Activated CD4-positive, alpha-beta memory T cell treated with anti-CD3 and anti-CD28 coated beads, Interleukin-2, amount 10 ng/mL, durations not matched to agents 7 days and 5 days (primary cell): ENCODE measurements around the gene AMDHD2. TPM values are rescaled to one million over a fixed set of nuclear protein-coding genes. Genes with fewer than 3 reads are reported as not detected.
A peak's percentile ranks its signal among the peaks of the same experiment; 100 is the strongest.
"Not testable (repeated sequence)": the region's sequence is repeated elsewhere in the genome, so short reads cannot be mapped to it uniquely, and the experiment has no call there.

Experiments used
- CTCF ChIA-PET: fragments of 350-600 bp; sonication (Branson Sonifier 250); formaldehyde crosslinking; loops from one replicate; lab custom pipeline; 2021; ENCODE audit warnings: antibody characterized with exemption, inconsistent platforms; lab: Charles Lee
- POLR2A ChIA-PET: fragments of 350-600 bp; sonication (Branson Sonifier 250); formaldehyde crosslinking; loops from one replicate; lab custom pipeline; 2021; ENCODE audit warnings: antibody characterized with exemption; lab: Charles Lee
- DNase-seq: peaks from one replicate; pipeline ENCODE4 v3.0.0-alpha.2; 2020
- H3K27ac Mint-ChIP-seq: one replicate; pipeline ENCODE4 v1.8.0; 2021; ENCODE audit warnings: mild to moderate bottlenecking, mixed read lengths
- H3K27me3 Mint-ChIP-seq: one replicate; pipeline ENCODE4 v1.8.0; 2021; ENCODE audit warnings: mixed read lengths
- H3K36me3 Mint-ChIP-seq: one replicate; pipeline ENCODE4 v1.8.0; 2021; ENCODE audit warnings: low read depth, mixed read lengths
- H3K4me1 Mint-ChIP-seq: one replicate; pipeline ENCODE4 v1.8.0; 2021; ENCODE audit warnings: mixed read lengths
- H3K4me3 Mint-ChIP-seq: one replicate; pipeline ENCODE4 v1.8.0; 2021; ENCODE audit warnings: mild to moderate bottlenecking, mixed read lengths
- H3K9me3 Mint-ChIP-seq: one replicate; pipeline ENCODE4 v1.8.0; 2021; ENCODE audit warnings: mixed read lengths
- total RNA-seq, 2 experiments: library from RNA; stranded (reverse); gene quantifications; one replicate each; pipeline ENCODE4 v1.2.3, GENCODE V29; 2021

Gene AMDHD2
- total RNA-seq, 2 experiments from 2014 or later = 51.6 to 55.5 TPM

DNA sequence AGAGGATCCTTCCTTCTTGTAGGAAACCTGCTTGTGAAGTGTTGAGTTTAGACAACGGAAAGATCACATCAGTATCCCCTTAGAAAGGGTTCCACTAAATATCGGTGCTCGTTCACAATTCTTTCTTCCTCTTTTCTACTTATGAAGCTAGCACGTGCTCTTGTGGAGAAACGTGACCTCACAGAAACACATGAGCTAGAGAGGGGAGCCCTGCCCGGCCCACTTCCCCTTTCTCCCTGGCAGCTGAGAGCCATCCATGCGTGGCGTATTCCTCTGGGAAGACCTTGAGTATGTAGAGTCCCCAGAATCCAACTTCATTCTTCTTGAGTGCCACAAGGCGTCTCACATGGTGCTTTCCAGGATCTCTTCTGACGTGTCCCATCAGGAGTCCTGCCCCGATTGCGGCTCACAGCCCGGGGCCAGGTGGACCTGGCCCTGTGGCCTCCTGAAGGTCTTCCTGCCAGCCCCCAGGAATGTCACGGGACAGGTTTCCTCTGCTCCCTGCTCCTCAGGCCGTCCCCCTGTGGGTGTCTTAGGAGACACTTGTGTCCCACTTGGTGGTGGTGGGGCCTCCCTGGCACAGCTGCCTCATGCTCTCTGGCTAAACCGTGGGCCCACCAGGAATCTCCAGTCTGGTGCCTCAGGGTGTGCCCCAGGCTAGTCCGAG lies 40.1 kb downstream of the AMDHD2 start:
- H3K4me1 Mint-ChIP-seq, POLR2A ChIA-PET, H3K4me3 Mint-ChIP-seq, CTCF ChIA-PET, H3K27ac Mint-ChIP-seq, H3K36me3 Mint-ChIP-seq, H3K9me3 Mint-ChIP-seq, H3K27me3 Mint-ChIP-seq, DNase-seq: not testable (repeated sequence)

- not testable (repeated sequence) for H3K27me3 Mint-ChIP-seq
Observed at GRCh38 chr16:2560798-2561133, 40.6 kb downstream of the AMDHD2 start.

DNA sequence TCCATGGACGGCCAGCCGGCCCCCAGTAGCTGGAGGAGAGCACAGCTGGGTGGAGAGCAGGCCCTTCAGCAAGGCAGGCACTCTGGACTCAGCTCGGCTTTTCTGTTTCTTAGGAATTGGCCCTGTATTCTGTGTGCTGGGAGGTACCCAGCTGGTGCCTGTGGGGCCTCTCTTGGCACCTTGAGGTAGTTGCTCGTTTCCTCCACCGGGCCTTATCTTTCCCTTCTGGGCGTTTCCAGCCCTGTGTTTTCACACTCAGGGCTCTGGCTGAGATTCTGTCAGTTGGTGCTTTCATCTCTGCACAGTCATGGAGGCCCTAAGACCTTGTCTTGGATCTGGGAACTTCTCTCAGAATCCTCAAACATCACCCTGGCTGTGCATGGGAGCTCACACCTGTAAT lies 47.3 kb downstream of the AMDHD2 start:
- H3K4me1 Mint-ChIP-seq, CTCF ChIA-PET, H3K27ac Mint-ChIP-seq, H3K4me3 Mint-ChIP-seq, H3K36me3 Mint-ChIP-seq, POLR2A ChIA-PET, DNase-seq, H3K27me3 Mint-ChIP-seq, H3K9me3 Mint-ChIP-seq: not testable (repeated sequence)

More at GRCh38 chr16:2560798-2561133, 40.6 kb downstream of the AMDHD2 start:
- H3K4me1 Mint-ChIP-seq, POLR2A ChIA-PET, H3K27ac Mint-ChIP-seq, H3K4me3 Mint-ChIP-seq, CTCF ChIA-PET, H3K9me3 Mint-ChIP-seq, H3K36me3 Mint-ChIP-seq: not testable (repeated sequence)
- DNase-seq = peak; percentile 70

DNA sequence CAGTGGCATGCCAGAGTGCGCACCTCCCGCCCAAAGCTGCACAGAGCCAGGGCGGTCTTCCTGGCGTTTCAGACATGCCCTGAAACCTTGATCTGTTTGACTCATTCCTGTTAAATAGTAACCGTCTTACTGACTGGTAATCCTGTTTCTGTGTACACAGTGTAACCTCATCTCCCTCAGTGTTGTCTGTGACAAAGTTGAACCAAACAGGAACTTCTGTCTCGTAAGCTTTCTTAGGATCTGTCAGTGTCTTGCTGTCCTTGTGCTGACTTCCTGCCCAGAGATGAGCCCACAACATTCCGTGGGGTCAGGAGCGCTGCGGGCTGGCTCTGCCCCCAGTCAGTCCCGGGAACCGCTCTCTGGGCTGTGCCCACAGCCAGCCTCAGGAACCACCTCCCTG lies 48.4 kb downstream of the AMDHD2 start:
- H3K4me1 Mint-ChIP-seq, H3K9me3 Mint-ChIP-seq, H3K27me3 Mint-ChIP-seq, CTCF ChIA-PET, H3K36me3 Mint-ChIP-seq, POLR2A ChIA-PET, H3K27ac Mint-ChIP-seq, H3K4me3 Mint-ChIP-seq, DNase-seq: not testable (repeated sequence)

- H3K4me3 Mint-ChIP-seq, H3K27ac Mint-ChIP-seq, CTCF ChIA-PET, H3K27me3 Mint-ChIP-seq, H3K9me3 Mint-ChIP-seq, H3K4me1 Mint-ChIP-seq, POLR2A ChIA-PET, DNase-seq, H3K36me3 Mint-ChIP-seq: not testable (repeated sequence)
Observed at GRCh38 chr16:2572704-2573103, 52.5 kb downstream of the AMDHD2 start.

- H3K4me1 Mint-ChIP-seq, DNase-seq, H3K36me3 Mint-ChIP-seq, H3K27me3 Mint-ChIP-seq, CTCF ChIA-PET, H3K9me3 Mint-ChIP-seq, POLR2A ChIA-PET, H3K27ac Mint-ChIP-seq, H3K4me3 Mint-ChIP-seq: not testable (repeated sequence)
Observed at GRCh38 chr16:2575839-2576238, 55.7 kb downstream of the AMDHD2 start.

- H3K9me3 Mint-ChIP-seq, CTCF ChIA-PET, H3K36me3 Mint-ChIP-seq: not testable (repeated sequence)
Observed at GRCh38 chr16:2577044-2577443, 56.9 kb downstream of the AMDHD2 start.

DNA sequence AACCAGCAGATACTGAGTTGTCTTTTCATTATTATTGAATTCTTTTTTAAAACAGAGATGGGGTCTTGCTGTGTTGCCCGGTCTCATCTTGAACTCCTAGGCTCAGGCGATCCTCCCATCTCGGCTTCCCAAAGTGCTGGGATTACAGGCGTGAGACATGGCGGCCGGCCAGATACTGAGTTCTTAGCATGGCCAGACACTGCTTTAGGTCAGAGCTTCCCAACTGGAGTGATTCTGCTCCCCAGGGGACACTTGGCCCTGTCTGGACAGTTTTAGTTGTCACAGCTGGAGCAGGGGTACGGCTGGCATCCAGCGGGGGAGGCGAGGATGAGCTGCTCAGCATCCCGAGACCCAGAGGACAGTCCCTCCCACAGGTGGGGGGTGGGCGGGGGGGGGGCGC lies 58.7 kb downstream of the AMDHD2 start:
- H3K27ac Mint-ChIP-seq, CTCF ChIA-PET, H3K9me3 Mint-ChIP-seq, DNase-seq, H3K4me3 Mint-ChIP-seq, H3K27me3 Mint-ChIP-seq, H3K4me1 Mint-ChIP-seq, POLR2A ChIA-PET, H3K36me3 Mint-ChIP-seq: not testable (repeated sequence)

More at GRCh38 chr16:2577044-2577443, 56.9 kb downstream of the AMDHD2 start:
- H3K4me1 Mint-ChIP-seq, H3K4me3 Mint-ChIP-seq, H3K27me3 Mint-ChIP-seq, POLR2A ChIA-PET, DNase-seq, H3K27ac Mint-ChIP-seq: not testable (repeated sequence)

GRCh38 chr16:2580143-2580542 lies 60.0 kb downstream of the AMDHD2 start:
- not testable (repeated sequence) for H3K4me1 Mint-ChIP-seq, H3K36me3 Mint-ChIP-seq

DNA sequence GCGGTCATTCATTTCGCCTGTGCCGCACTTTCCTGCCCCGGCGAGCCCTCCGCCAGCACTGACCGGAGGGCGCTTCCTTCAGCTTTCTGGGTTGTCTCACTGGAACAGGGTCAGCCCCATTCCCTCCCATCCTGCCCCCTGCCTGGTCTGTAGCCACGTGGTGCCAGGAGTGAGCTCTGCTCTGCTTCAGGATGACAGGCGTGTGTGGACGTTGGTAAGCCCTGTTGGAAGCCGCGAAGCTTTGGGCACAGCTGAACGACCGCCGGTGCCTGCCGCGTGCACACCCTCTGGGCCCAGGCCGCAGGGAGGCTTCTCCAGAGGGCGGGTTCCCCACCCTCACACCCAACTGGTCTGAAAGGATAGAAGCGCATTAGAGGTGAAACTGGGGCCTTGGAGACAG lies 60.6 kb downstream of the AMDHD2 start:
- POLR2A ChIA-PET, H3K4me3 Mint-ChIP-seq, H3K4me1 Mint-ChIP-seq, H3K36me3 Mint-ChIP-seq, DNase-seq, H3K27ac Mint-ChIP-seq, H3K9me3 Mint-ChIP-seq, H3K27me3 Mint-ChIP-seq, CTCF ChIA-PET: not testable (repeated sequence)

More at GRCh38 chr16:2580143-2580542, 60.0 kb downstream of the AMDHD2 start:
- H3K27ac Mint-ChIP-seq, CTCF ChIA-PET, H3K9me3 Mint-ChIP-seq, H3K4me3 Mint-ChIP-seq, POLR2A ChIA-PET, DNase-seq, H3K27me3 Mint-ChIP-seq: not testable (repeated sequence)

Other genes with a start within 250 kb of the AMDHD2 start
- gene ABCA3, start 179.6 kb upstream of the AMDHD2 start, total RNA-seq = 1 to 10 TPM; 8.3 to 8.7 TPM
- gene CCNF, start 90.9 kb upstream of the AMDHD2 start, total RNA-seq = 10 to 100 TPM; 74.5 to 75.8 TPM
- gene TEDC2, start 60.3 kb upstream of the AMDHD2 start, total RNA-seq = 10 to 100 TPM; 12.5 to 13.9 TPM
- gene NTN3, start 49.1 kb upstream of the AMDHD2 start, total RNA-seq = not detected
- gene TBC1D24, start 45.2 kb upstream of the AMDHD2 start, total RNA-seq = 10 to 100 TPM; 11.4 to 13.7 TPM
- 100 to 1,000 TPM; 112 to 125 TPM for gene ATP6V0C, start 6.4 kb upstream of the AMDHD2 start, total RNA-seq
- under 1 TPM in 1 of 2 experiments, not detected in 1; 0.23 TPM for gene CEMP1, start 11.0 kb downstream of the AMDHD2 start, total RNA-seq
- gene PDPK1, start 17.6 kb downstream of the AMDHD2 start, total RNA-seq = 10 to 100 TPM; 43.5 to 45.2 TPM
- 10 to 100 TPM; 35.9 to 39.8 TPM for gene KCTD5, start 162.2 kb downstream of the AMDHD2 start, total RNA-seq
- gene PRSS27, start 199.9 kb downstream of the AMDHD2 start, total RNA-seq = 1 to 10 TPM; 1.6 to 1.8 TPM
- 100 to 1,000 TPM; 520 to 539 TPM for gene SRRM2, start 232.3 kb downstream of the AMDHD2 start, total RNA-seq